ENCODE measurements around the gene RDH5. TPM values are rescaled to one million over a fixed set of nuclear protein-coding genes. Genes with fewer than 3 reads are reported as not detected.

The RDH5 gene
- polyA plus RNA-seq, 1 of the 3 experiments (the other 2 are of a cell fraction) = 5.2 TPM

DNA sequence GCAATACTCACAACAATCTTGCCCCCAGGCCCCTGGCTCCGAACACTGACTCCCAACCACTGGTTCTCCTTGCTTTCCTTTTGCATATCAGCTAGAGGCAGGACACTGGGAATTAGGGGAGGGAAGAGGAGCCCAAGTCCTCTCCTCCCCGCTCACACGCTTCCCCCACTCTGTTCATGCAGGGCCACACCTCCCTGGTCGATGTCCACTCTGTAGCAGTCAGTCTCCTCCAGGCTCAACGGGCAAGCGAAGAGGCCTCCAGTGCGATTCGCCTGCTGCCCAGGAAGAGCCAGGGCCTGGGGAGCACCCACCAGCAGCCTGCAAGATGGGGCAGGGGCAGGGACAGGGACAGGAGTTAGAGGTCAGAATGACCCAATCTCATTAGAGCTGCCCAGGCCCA is 17.3 kb upstream of the RDH5 start:
- peaks cover 6 to 11% of the 10 kb centered on the region in 2 experiments; a peak in 1 of 4 replicates for H3K4me1 ChIP-seq (ENCODE audit: control insufficient read depth in 1 of 2, insufficient read depth in 2 of 2, low read depth in 1 of 2, low read length in 1 of 2)
- H4K20me1 ChIP-seq (ENCODE audit: insufficient read depth) = no peaks in the 10 kb centered on the region
- H3K9me3 ChIP-seq = no peaks in the 10 kb centered on the region
- no peak overlapping the region for H3K27ac ChIP-seq (ENCODE audit: low read depth in 2 of 2, low read length in 1 of 2)
- TF ChIP-seq, protein P1, sequence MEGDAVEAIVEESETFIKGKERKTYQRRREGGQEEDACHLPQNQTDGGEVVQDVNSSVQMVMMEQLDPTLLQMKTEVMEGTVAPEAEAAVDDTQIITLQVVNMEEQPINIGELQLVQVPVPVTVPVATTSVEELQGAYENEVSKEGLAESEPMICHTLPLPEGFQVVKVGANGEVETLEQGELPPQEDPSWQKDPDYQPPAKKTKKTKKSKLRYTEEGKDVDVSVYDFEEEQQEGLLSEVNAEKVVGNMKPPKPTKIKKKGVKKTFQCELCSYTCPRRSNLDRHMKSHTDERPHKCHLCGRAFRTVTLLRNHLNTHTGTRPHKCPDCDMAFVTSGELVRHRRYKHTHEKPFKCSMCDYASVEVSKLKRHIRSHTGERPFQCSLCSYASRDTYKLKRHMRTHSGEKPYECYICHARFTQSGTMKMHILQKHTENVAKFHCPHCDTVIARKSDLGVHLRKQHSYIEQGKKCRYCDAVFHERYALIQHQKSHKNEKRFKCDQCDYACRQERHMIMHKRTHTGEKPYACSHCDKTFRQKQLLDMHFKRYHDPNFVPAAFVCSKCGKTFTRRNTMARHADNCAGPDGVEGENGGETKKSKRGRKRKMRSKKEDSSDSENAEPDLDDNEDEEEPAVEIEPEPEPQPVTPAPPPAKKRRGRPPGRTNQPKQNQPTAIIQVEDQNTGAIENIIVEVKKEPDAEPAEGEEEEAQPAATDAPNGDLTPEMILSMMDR (IDR thresholded peaks at IDR 0.05) = no peak
- TF ChIP-seq NFIC (IDR thresholded peaks at IDR 0.05; ENCODE audit: borderline replicate concordance) (no peak), MEF2A (IDR thresholded peaks at IDR 0.05; ENCODE audit: borderline replicate concordance, low read depth) (no peak), RCOR1 (IDR thresholded peaks at IDR 0.05; ENCODE audit: low read length) (no peak), POLR2AphosphoS5 (IDR thresholded peaks at IDR 0.05; ENCODE audit: low read depth, low read length) (no peak), EZH2phosphoT487 (IDR thresholded peaks at IDR 0.05; ENCODE audit: borderline replicate concordance, low read depth) (no peak), FOXM1 (IDR thresholded peaks at IDR 0.05; ENCODE audit: low read depth) (no peak)
- TF ChIP-seq, protein P2, sequence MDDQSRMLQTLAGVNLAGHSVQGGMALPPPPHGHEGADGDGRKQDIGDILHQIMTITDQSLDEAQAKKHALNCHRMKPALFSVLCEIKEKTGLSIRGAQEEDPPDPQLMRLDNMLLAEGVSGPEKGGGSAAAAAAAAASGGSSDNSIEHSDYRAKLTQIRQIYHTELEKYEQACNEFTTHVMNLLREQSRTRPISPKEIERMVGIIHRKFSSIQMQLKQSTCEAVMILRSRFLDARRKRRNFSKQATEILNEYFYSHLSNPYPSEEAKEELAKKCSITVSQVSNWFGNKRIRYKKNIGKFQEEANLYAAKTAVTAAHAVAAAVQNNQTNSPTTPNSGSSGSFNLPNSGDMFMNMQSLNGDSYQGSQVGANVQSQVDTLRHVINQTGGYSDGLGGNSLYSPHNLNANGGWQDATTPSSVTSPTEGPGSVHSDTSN (IDR thresholded peaks at IDR 0.05) = no peak
- ChIA-PET POLR2A (no interaction called here), CTCF (interaction anchor here (1.3 to 2.4 kb wide), 2 partner anchors 9 to 18 kb away, joined by 3 to 6 read pairs; partner anchors contain the start of gene RDH5)
- no peak overlapping the region for H3K9ac ChIP-seq
- no peak overlapping the region for H2AFZ ChIP-seq (ENCODE audit: low read depth)
- no peaks in the 10 kb centered on the region for H3K27me3 ChIP-seq (ENCODE audit: insufficient read depth)
- H3K4me2 ChIP-seq = no peak overlapping the region
- 91% methylated on average over 8 of the region's 8 CpGs for WGBS (ENCODE audit: low lambda C conversion rate)
- no peaks in the 10 kb centered on the region for H3K36me3 ChIP-seq (replicated peaks in 1 of 2; ENCODE audit: control insufficient read depth in 1 of 2, insufficient read depth in 2 of 2, low read length in 1 of 2)
- H3F3A ChIP-seq (replicated peaks; ENCODE audit: insufficient read depth) = no peaks in the 10 kb centered on the region
- H3K79me2 ChIP-seq (ENCODE audit: insufficient read depth) = no peaks in the 10 kb centered on the region
- DNase-seq = no peak
- H3K9me2 ChIP-seq = no peaks in the 10 kb centered on the region
- no peak overlapping the region for H3K4me3 ChIP-seq (ENCODE audit: low read depth in 2 of 2, low read length in 1 of 2)

DNA sequence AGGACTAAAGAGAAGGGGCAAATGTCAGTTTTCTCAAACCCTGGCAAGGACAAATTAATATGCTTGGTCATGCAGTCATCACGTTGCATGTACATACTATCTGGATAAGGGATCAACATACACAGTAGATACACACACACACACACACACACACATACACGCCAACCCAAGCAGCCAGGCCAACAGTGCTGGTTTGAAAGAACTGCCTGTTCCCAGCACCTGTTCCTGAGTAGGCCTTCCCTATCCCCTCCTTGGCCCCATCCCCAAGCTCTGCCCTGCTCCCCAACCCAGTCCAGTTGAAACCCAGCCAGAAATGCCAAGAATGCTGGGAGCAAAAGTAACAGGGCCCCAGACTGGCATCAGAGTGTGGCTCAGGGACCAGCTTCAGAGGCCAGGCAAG is 16.9 kb upstream of the RDH5 start:
- H3K27ac ChIP-seq (ENCODE audit: low read depth in 2 of 2, low read length in 1 of 2) = no peak overlapping the region

More for the DNA sequence above, 16.9 kb upstream of the RDH5 start:
- Histone ChIP-seq H3F3A (replicated peaks; ENCODE audit: insufficient read depth) (no peaks in the 10 kb centered on the region), H2AFZ (ENCODE audit: low read depth) (no peak overlapping the region), H3K36me3 (replicated peaks in 1 of 2; ENCODE audit: control insufficient read depth in 1 of 2, insufficient read depth in 2 of 2, low read length in 1 of 2) (no peaks in the 10 kb centered on the region), H3K27me3 (ENCODE audit: insufficient read depth) (no peaks in the 10 kb centered on the region), H3K4me2 (no peak overlapping the region), H3K4me1 (ENCODE audit: control insufficient read depth in 1 of 2, insufficient read depth in 2 of 2, low read depth in 1 of 2, low read length in 1 of 2) (peaks cover 8 to 11% of the 10 kb centered on the region in 2 experiments; a peak in 2 of 4 replicates), H3K4me3 (ENCODE audit: low read depth in 2 of 2, low read length in 1 of 2) (no peak overlapping the region), H3K79me2 (ENCODE audit: insufficient read depth) (no peaks in the 10 kb centered on the region), H4K20me1 (ENCODE audit: insufficient read depth) (no peaks in the 10 kb centered on the region), H3K9me3 (no peaks in the 10 kb centered on the region), H3K9me2 (no peaks in the 10 kb centered on the region), H3K9ac (no peak overlapping the region)
- 67% methylated on average over 1 of the region's 2 CpGs for WGBS (ENCODE audit: low lambda C conversion rate)
- ChIA-PET POLR2A (no interaction called here), CTCF (interaction anchor here (1.3 to 2.4 kb wide), 2 partner anchors 9 to 17 kb away, joined by 3 to 6 read pairs; partner anchors contain the start of gene RDH5)
- no peak for TF ChIP-seq RFX5 (IDR thresholded peaks at IDR 0.05; ENCODE audit: low read length)
- TF ChIP-seq JUND (IDR thresholded peaks at IDR 0.05) = no peak
- TF ChIP-seq MEF2A (IDR thresholded peaks at IDR 0.05; ENCODE audit: borderline replicate concordance, low read depth) = no peak
- TF ChIP-seq, protein P3, sequence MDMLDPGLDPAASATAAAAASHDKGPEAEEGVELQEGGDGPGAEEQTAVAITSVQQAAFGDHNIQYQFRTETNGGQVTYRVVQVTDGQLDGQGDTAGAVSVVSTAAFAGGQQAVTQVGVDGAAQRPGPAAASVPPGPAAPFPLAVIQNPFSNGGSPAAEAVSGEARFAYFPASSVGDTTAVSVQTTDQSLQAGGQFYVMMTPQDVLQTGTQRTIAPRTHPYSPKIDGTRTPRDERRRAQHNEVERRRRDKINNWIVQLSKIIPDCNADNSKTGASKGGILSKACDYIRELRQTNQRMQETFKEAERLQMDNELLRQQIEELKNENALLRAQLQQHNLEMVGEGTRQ (IDR thresholded peaks at IDR 0.05; ENCODE audit: borderline replicate concordance, low read depth, low read length) = no peak
- TF ChIP-seq EP300 (IDR thresholded peaks at IDR 0.05; ENCODE audit: borderline replicate concordance in 1 of 2, low read depth in 1 of 2, low read length in 1 of 2) = no peak
- no peak for TF ChIP-seq ELF1 (IDR thresholded peaks at IDR 0.05)
- TF ChIP-seq TAF1 (IDR thresholded peaks at IDR 0.05; ENCODE audit: borderline replicate concordance, low read depth, low read length) = no peak
- TF ChIP-seq, protein P4, sequence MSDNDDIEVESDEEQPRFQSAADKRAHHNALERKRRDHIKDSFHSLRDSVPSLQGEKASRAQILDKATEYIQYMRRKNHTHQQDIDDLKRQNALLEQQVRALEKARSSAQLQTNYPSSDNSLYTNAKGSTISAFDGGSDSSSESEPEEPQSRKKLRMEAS (IDR thresholded peaks at IDR 0.05; ENCODE audit: low read depth) = no peak
- no peak for TF ChIP-seq EZH2phosphoT487 (IDR thresholded peaks at IDR 0.05; ENCODE audit: borderline replicate concordance, low read depth)
- TF ChIP-seq RXRA (IDR thresholded peaks at IDR 0.05; ENCODE audit: borderline replicate concordance, low read depth) = no peak
- TF ChIP-seq RAD21 (IDR thresholded peaks at IDR 0.05; ENCODE audit: low read length) = no peak
- TF ChIP-seq RCOR1 (IDR thresholded peaks at IDR 0.05; ENCODE audit: low read length) = no peak
- TF ChIP-seq TCF12 (IDR thresholded peaks at IDR 0.05) = no peak
- no peak for TF ChIP-seq POLR2AphosphoS5 (IDR thresholded peaks at IDR 0.05; ENCODE audit: low read depth, low read length)
- TF ChIP-seq, protein P5, sequence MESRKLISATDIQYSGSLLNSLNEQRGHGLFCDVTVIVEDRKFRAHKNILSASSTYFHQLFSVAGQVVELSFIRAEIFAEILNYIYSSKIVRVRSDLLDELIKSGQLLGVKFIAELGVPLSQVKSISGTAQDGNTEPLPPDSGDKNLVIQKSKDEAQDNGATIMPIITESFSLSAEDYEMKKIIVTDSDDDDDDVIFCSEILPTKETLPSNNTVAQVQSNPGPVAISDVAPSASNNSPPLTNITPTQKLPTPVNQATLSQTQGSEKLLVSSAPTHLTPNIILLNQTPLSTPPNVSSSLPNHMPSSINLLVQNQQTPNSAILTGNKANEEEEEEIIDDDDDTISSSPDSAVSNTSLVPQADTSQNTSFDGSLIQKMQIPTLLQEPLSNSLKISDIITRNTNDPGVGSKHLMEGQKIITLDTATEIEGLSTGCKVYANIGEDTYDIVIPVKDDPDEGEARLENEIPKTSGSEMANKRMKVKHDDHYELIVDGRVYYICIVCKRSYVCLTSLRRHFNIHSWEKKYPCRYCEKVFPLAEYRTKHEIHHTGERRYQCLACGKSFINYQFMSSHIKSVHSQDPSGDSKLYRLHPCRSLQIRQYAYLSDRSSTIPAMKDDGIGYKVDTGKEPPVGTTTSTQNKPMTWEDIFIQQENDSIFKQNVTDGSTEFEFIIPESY (IDR thresholded peaks at IDR 0.05; ENCODE audit: borderline replicate concordance, low read depth) = no peak
- no peak for TF ChIP-seq SMC3 (IDR thresholded peaks at IDR 0.05; ENCODE audit: low read depth, low read length)
- TF ChIP-seq, protein P2 (IDR thresholded peaks at IDR 0.05) = no peak
- no peak for DNase-seq
